OCI-LY1 (cell line): ENCODE data around the gene NEK1.

Experiments
- H2AFZ ChIP-seq: fragments of 200-600 bp; sonication (generic), shearing (Covaris generic); 2 replicates; pipeline ENCODE4 v1.6.0; 2014; ENCODE audit warnings: antibody characterized with exemption, mild to moderate bottlenecking, low read length
- H3F3A ChIP-seq: fragments of 200-600 bp; sonication (generic), shearing (Covaris generic); 2 replicates; pipeline ENCODE4 v1.6.0; 2014; ENCODE audit warnings: mild to moderate bottlenecking, antibody characterized with exemption, low read length, moderate library complexity; ENCODE audit not compliant: insufficient read depth
- H3K27ac ChIP-seq: fragments of 200-600 bp; sonication (generic); 2 replicates; pipeline ENCODE4 v1.5.1; 2014; ENCODE audit warnings: low read length, mixed run types, mild to moderate bottlenecking, low read depth; ENCODE audit not compliant: poor library complexity, severe bottlenecking
- H3K27me3 ChIP-seq: fragments of 200-600 bp; sonication (generic); 2 replicates; pipeline ENCODE4 v1.6.0; 2014; ENCODE audit warnings: antibody characterized with exemption, mild to moderate bottlenecking, low read length, moderate library complexity; ENCODE audit not compliant: insufficient read depth
- H3K36me3 ChIP-seq: fragments of 200-600 bp; sonication (generic); 2 replicates; pipeline ENCODE4 v1.6.1; 2014; ENCODE audit warnings: mild to moderate bottlenecking, antibody characterized with exemption, low read length, moderate library complexity, mixed read lengths; ENCODE audit not compliant: insufficient read depth
- H3K4me1 ChIP-seq: fragments of 200-600 bp; sonication (generic); 2 replicates; pipeline ENCODE4 v1.5.1; 2014; ENCODE audit warnings: mild to moderate bottlenecking, low read length, moderate library complexity; ENCODE audit not compliant: insufficient read depth, severe bottlenecking
- H3K4me2 ChIP-seq: fragments of 200-600 bp; sonication (generic), shearing (Covaris generic); 2 replicates; pipeline ENCODE4 v1.6.1; 2014; ENCODE audit warnings: low read length
- H3K4me3 ChIP-seq: fragments of 200-600 bp; sonication (generic); 2 replicates; pipeline ENCODE4 v1.5.1; 2014; ENCODE audit warnings: low read length, low read depth, mild to moderate bottlenecking, mixed read lengths; ENCODE audit not compliant: poor library complexity, severe bottlenecking
- H3K79me2 ChIP-seq: fragments of 200-600 bp; shearing (Covaris generic); 2 replicates; pipeline ENCODE4 v1.6.1; 2016; ENCODE audit warnings: mixed run types, low read length, mixed read lengths; ENCODE audit not compliant: insufficient read depth
- H3K9ac ChIP-seq: fragments of 200-600 bp; sonication (generic), shearing (Covaris generic); 2 replicates; pipeline ENCODE4 v1.6.1; 2014; ENCODE audit warnings: mild to moderate bottlenecking, low read length, mixed read lengths
- H3K9me2 ChIP-seq: fragments of 200-600 bp; sonication (generic), shearing (Covaris generic); 2 replicates; pipeline ENCODE4 v1.6.1; 2014; ENCODE audit warnings: low read depth, mild to moderate bottlenecking, low read length, mixed read lengths
- H3K9me3 ChIP-seq: fragments of 200-600 bp; shearing (Covaris generic); 2 replicates; pipeline ENCODE4 v1.6.1; 2014; ENCODE audit warnings: low read length, mixed read lengths
- H4K20me1 ChIP-seq: fragments of 200-600 bp; sonication (generic), shearing (Covaris generic); 2 replicates; pipeline ENCODE4 v1.6.0; 2016; ENCODE audit warnings: mild to moderate bottlenecking, low read length; ENCODE audit not compliant: insufficient read depth
- EZH2 ChIP-seq: fragments of 200-600 bp; sonication (generic), shearing (Covaris generic); IDR thresholded peaks from 2 replicates; pipeline ENCODE4 v1.8.0; 2017; ENCODE audit warnings: borderline replicate concordance, mixed run types, mild to moderate bottlenecking, antibody characterized with exemption, low read length, moderate library complexity, mixed read lengths
- TF ChIP-seq, protein P1 (sequence below): fragments of 200-600 bp; sonication (generic), shearing (Covaris generic); IDR thresholded peaks from 2 replicates; pipeline ENCODE4 v1.5.1; 2017; ENCODE audit warnings: mild to moderate bottlenecking, antibody characterized with exemption, low read length, moderate library complexity, mixed read lengths

NEK1 gene

GRCh38 chr4:169359961-169360360, 252.4 kb downstream of the NEK1 start:
- Histone ChIP-seq H3K4me2 (no peak overlapping the region), H3K36me3 (no peaks in the 10 kb centered on the region), H3F3A (no peaks in the 10 kb centered on the region), H3K27me3 (no peaks in the 10 kb centered on the region), H3K27ac (no peak overlapping the region), H3K4me1 (no peaks in the 10 kb centered on the region), H3K4me3 (no peak overlapping the region), H3K9ac (no peak overlapping the region), H3K9me2 (no peaks in the 10 kb centered on the region), H3K79me2 (no peaks in the 10 kb centered on the region), H2AFZ (no peak overlapping the region), H4K20me1 (no peaks in the 10 kb centered on the region), H3K9me3 (no peaks in the 10 kb centered on the region)
- TF ChIP-seq EZH2 = no peak
- TF ChIP-seq, protein P1, sequence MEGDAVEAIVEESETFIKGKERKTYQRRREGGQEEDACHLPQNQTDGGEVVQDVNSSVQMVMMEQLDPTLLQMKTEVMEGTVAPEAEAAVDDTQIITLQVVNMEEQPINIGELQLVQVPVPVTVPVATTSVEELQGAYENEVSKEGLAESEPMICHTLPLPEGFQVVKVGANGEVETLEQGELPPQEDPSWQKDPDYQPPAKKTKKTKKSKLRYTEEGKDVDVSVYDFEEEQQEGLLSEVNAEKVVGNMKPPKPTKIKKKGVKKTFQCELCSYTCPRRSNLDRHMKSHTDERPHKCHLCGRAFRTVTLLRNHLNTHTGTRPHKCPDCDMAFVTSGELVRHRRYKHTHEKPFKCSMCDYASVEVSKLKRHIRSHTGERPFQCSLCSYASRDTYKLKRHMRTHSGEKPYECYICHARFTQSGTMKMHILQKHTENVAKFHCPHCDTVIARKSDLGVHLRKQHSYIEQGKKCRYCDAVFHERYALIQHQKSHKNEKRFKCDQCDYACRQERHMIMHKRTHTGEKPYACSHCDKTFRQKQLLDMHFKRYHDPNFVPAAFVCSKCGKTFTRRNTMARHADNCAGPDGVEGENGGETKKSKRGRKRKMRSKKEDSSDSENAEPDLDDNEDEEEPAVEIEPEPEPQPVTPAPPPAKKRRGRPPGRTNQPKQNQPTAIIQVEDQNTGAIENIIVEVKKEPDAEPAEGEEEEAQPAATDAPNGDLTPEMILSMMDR = no peak

DNA sequence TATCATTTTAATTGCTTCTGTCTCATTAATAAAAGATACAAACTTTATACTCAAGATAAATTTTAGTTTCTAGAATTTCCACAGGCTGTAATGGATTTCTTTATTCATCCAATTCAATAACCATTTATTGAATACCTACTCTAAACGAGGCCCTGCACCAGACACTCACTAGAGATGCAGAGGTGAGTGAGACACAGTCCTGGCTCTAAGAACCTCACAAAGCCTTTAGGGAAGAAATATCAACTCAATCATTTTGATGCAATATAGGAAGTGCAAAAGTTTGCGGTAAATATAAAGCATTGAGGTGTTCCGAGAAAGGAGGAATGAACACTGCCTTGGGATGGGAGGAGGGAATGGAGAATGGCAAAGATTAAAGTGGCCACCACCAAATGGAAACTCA, 260.0 kb downstream of the NEK1 start:
- Histone ChIP-seq H3K4me1 (no peaks in the 10 kb centered on the region), H3K4me3 (no peak overlapping the region), H3K4me2 (no peak overlapping the region), H3K27me3 (no peaks in the 10 kb centered on the region), H3K79me2 (no peaks in the 10 kb centered on the region), H3K27ac (no peak overlapping the region), H3K9me2 (no peaks in the 10 kb centered on the region), H4K20me1 (no peaks in the 10 kb centered on the region), H3K36me3 (no peaks in the 10 kb centered on the region), H3K9me3 (no peaks in the 10 kb centered on the region), H3F3A (no peaks in the 10 kb centered on the region), H3K9ac (no peak overlapping the region), H2AFZ (no peak overlapping the region)
- TF ChIP-seq, protein P1 = no peak
- TF ChIP-seq EZH2 = no peak

DNA sequence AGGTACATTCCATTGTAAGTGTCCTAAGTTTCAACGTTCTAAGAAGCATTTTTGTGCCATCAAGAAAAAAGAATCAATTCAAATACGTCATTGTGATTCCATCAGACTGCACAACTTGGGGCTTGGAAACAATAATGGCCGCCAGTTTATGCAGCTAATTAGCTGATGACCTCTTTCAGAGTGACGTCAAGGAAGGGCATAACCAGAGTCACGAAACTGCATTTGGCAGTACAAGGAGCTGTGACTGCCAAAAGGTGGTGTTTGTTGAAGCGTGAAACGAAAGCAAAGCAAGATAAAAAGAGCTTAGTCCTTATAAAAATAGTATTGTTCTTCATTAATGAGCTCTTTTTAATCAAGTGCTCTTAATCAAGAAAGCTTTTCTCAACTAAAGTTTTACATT, 260.5 kb downstream of the NEK1 start:
- H3K27ac ChIP-seq = no peak overlapping the region
- no peaks in the 10 kb centered on the region for H3F3A ChIP-seq
- H3K9ac ChIP-seq = no peak overlapping the region
- no peaks in the 10 kb centered on the region for H3K79me2 ChIP-seq
- H3K9me3 ChIP-seq = no peaks in the 10 kb centered on the region
- H4K20me1 ChIP-seq = no peaks in the 10 kb centered on the region
- no peaks in the 10 kb centered on the region for H3K36me3 ChIP-seq
- H3K4me2 ChIP-seq = no peak overlapping the region
- H2AFZ ChIP-seq = no peak overlapping the region
- no peak overlapping the region for H3K4me3 ChIP-seq
- no peaks in the 10 kb centered on the region for H3K4me1 ChIP-seq
- H3K27me3 ChIP-seq = no peaks in the 10 kb centered on the region
- TF ChIP-seq, protein P1 = no peak
- no peak for TF ChIP-seq EZH2
- H3K9me2 ChIP-seq = no peaks in the 10 kb centered on the region
